Spleen (tissue), 11 donors: Measurements from ENCODE around the gene DOCK4. TPM values are rescaled to one million over a fixed set of nuclear protein-coding genes. Genes with fewer than 3 reads are reported as not detected.

Experiments used
- DNase-seq: peaks from one replicate; pipeline ENCODE4 v3.0.0-alpha.2; 2020
- H3K27ac ChIP-seq, 8 donors: fragments of 200-600 bp; sonication (generic) in 7 of 8; 1 replicate in 4 of 8; 2 replicates in 4 of 8; pipeline versions ENCODE4 v1.5.0 to v1.8.0; 2016 to 2021; ENCODE audit warnings: inconsistent platforms in 4 of 8, mild to moderate bottlenecking in 4 of 8, moderate library complexity in 1 of 8
- H3K27me3 ChIP-seq, 7 donors: fragments of 200-600 bp; sonication (generic) in 6 of 7; replicated peaks in 1 of 7; 1 replicate in 4 of 7; 2 replicates in 3 of 7; pipeline versions ENCODE4 v1.5.0 to v1.8.0; 2016 to 2021; ENCODE audit warnings: inconsistent platforms in 3 of 7, mild to moderate bottlenecking in 1 of 7
- H3K36me3 ChIP-seq, 6 donors: fragments of 200-600 bp; sonication (generic) in 5 of 6; 1 replicate in 4 of 6; 2 replicates in 2 of 6; pipeline versions ENCODE4 v1.5.0 to v1.8.0; 2016 to 2021; ENCODE audit warnings: inconsistent platforms in 2 of 6
- H3K4me1 ChIP-seq, 6 donors: fragments of 200-600 bp; sonication (generic) in 5 of 6; 1 replicate in 3 of 6; 2 replicates in 3 of 6; pipeline versions ENCODE4 v1.5.0 to v1.8.0; 2016 to 2021; ENCODE audit warnings: inconsistent platforms in 3 of 6
- H3K4me3 ChIP-seq, 8 donors: fragments of 200-600 bp; sonication (generic) in 7 of 8; 1 replicate in 4 of 8; 2 replicates in 4 of 8; pipeline versions ENCODE4 v1.5.0 to v1.8.0; 2016 to 2021; ENCODE audit warnings: inconsistent platforms in 4 of 8, mild to moderate bottlenecking in 4 of 8, moderate library complexity in 2 of 8
- H3K9me3 ChIP-seq, 8 donors: fragments of 200-600 bp; sonication (generic) in 7 of 8; 1 replicate in 4 of 8; 2 replicates in 4 of 8; pipeline versions ENCODE4 v1.5.0 to v1.8.0; 2016 to 2021; ENCODE audit warnings: inconsistent platforms in 4 of 8
- POLR2A ChIP-seq, 3 donors: fragments of 450-650 bp; IDR thresholded peaks; one replicate each; pipeline ENCODE4 v1.5.1; 2017; ENCODE audit warnings: antibody characterized with exemption in 3 of 3, mild to moderate bottlenecking in 1 of 3
- POLR2AphosphoS5 ChIP-seq, 3 donors: sonication (generic); formaldehyde crosslinking; IDR thresholded peaks; one replicate each; pipeline ENCODE4 v1.5.1; 2017; ENCODE audit warnings: antibody characterized with exemption in 3 of 3
- WGBS, 5 donors: extraction: QIAGEN DNeasy Blood & Tissue Kit in 3 of 5; methylation state at CpG; one replicate each; pipeline versions ENCODE4 v1.1.5 to v1.1.7; 2013 to 2018; 5-methylcytosine and 5-hydroxymethylcytosine counted together
- intact Hi-C: fragments of 100-400 bp; cut with DNase I; formaldehyde crosslinking; loops from one replicate; pipeline ENCODE4 v1.15.0; 2023; ENCODE audit warnings: low total_unique reads
- polyA plus RNA-seq, 3 donors: library from polyadenylated mRNA; stranded (reverse); fragments of 200-250 nt; gene quantifications; one replicate each; pipeline ENCODE4 v1.2.1, GENCODE V29; 2013
- total RNA-seq, 7 donors: library from RNA; depleted of rRNA in 3 of 7; stranded (reverse); fragments of >200 nt in 3 of 7; fragmentation: NEBNext Ultra II Directional in 4 of 7; extraction: Animal tissue kit (Norgen Biotek cat#: 25700) in 4 of 7; gene quantifications; one replicate each; pipeline versions ENCODE4 v1.1.0 to v1.2.1, GENCODE V29; 2016 to 2021
- TF ChIP-seq, protein P1 (sequence below), 11 experiments: fragments of 200-600 bp in 7 of 11; fragments of 450-650 bp in 4 of 11; sonication (generic) in 4 of 11; IDR thresholded peaks in 8 of 11; conservative IDR thresholded peaks in 3 of 11; 1 replicate in 7 of 11; 2 replicates in 4 of 11; pipeline versions ENCODE4 v1.4.0 to v1.8.0; 2016 to 2021; ENCODE audit warnings: antibody characterized with exemption in 11 of 11, inconsistent platforms in 4 of 11, mild to moderate bottlenecking in 1 of 11
- donor health status: healthy with polysubstance abuse.
- donor health status: DM: no; HTN: no; CAD: no; lungs with moderate emphysema.
- donor health status: DM: no; HTN: no; CAD: no.
- donor health status: Bipolar disorder and iron deficiency.
- donor health status: healthy.
- donor health status: DM: no; HTN: no; CAD: no.
- donor health status: DM: yes; HTN: yes; CAD: no.

The DOCK4 gene
- total and polyA plus RNA-seq, 10 donors: 1.4 to 26.9 (median 14.2) TPM

- no peak for DNase-seq
- no peaks in the 10 kb centered on the region for H3K27me3 ChIP-seq
- peaks cover 0 to 6% (median 0%) of the 10 kb centered on the region in 8 donors for H3K9me3 ChIP-seq
- intact Hi-C loops: no loop called here
- no peak for TF ChIP-seq POLR2A (IDR thresholded peaks at IDR 0.05)
- no peak for TF ChIP-seq POLR2AphosphoS5 (IDR thresholded peaks at IDR 0.05)
- TF ChIP-seq, protein P1, sequence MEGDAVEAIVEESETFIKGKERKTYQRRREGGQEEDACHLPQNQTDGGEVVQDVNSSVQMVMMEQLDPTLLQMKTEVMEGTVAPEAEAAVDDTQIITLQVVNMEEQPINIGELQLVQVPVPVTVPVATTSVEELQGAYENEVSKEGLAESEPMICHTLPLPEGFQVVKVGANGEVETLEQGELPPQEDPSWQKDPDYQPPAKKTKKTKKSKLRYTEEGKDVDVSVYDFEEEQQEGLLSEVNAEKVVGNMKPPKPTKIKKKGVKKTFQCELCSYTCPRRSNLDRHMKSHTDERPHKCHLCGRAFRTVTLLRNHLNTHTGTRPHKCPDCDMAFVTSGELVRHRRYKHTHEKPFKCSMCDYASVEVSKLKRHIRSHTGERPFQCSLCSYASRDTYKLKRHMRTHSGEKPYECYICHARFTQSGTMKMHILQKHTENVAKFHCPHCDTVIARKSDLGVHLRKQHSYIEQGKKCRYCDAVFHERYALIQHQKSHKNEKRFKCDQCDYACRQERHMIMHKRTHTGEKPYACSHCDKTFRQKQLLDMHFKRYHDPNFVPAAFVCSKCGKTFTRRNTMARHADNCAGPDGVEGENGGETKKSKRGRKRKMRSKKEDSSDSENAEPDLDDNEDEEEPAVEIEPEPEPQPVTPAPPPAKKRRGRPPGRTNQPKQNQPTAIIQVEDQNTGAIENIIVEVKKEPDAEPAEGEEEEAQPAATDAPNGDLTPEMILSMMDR (IDR thresholded peaks at IDR 0.05 in 8 of 11, conservative IDR thresholded peaks at IDR 0.05 in 3 of 11): no peak
- H3K4me1 ChIP-seq: no peaks in the 10 kb centered on the region
- no peak overlapping the region for H3K27ac ChIP-seq
- no peak overlapping the region for H3K4me3 ChIP-seq
- H3K36me3 ChIP-seq: no peaks in the 10 kb centered on the region
These were observed 132.7 kb downstream of the DOCK4 start for GRCh38 chr7:112073530-112073929.

- H3K4me3 ChIP-seq: no peak overlapping the region
- no peak for DNase-seq
- H3K27ac ChIP-seq: no peak overlapping the region
- WGBS, 5 donors: 62 to 84% (median 74%) methylated on average over 4 of the region's 4 CpGs
- H3K36me3 ChIP-seq: no peaks in the 10 kb centered on the region
- intact Hi-C loops: no loop called here
- TF ChIP-seq, protein P1 (IDR thresholded peaks at IDR 0.05 in 8 of 11, conservative IDR thresholded peaks at IDR 0.05 in 3 of 11): no peak
- TF ChIP-seq POLR2A (IDR thresholded peaks at IDR 0.05): no peak
- no peak for TF ChIP-seq POLR2AphosphoS5 (IDR thresholded peaks at IDR 0.05)
- no peaks in the 10 kb centered on the region for H3K4me1 ChIP-seq
- no peaks in the 10 kb centered on the region for H3K27me3 ChIP-seq
- peaks cover 0 to 6% (median 0%) of the 10 kb centered on the region in 8 donors for H3K9me3 ChIP-seq
These were observed 133.5 kb downstream of the DOCK4 start for GRCh38 chr7:112072541-112073245.

DNA sequence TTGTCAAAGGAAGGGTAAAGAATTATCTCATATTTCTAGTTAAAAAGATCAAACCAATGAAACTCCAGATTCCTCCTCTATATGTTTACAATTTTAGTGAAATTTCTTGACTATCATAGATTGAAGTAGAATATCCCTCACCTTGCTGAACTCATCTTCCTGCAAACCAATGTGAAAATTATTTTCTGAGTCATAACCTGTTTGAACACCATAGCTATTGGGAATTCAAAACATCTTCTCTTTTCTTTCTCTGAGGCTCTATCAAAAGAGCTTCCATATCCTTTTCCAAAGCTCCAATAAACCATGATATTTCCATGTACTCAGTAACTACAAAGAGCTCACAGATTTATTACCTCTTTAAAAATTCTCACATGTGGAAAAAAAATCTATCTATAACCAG lies 134.3 kb downstream of the DOCK4 start:
- Histone ChIP-seq H3K4me3 (no peak overlapping the region), H3K4me1 (no peaks in the 10 kb centered on the region), H3K27me3 (no peaks in the 10 kb centered on the region), H3K9me3 (peaks cover 0 to 6% (median 0%) of the 10 kb centered on the region in 8 donors), H3K36me3 (no peaks in the 10 kb centered on the region), H3K27ac (no peak overlapping the region)
- no peak for TF ChIP-seq POLR2AphosphoS5 (IDR thresholded peaks at IDR 0.05)
- TF ChIP-seq, protein P1 (IDR thresholded peaks at IDR 0.05 in 8 of 11, conservative IDR thresholded peaks at IDR 0.05 in 3 of 11): no peak
- TF ChIP-seq POLR2A (IDR thresholded peaks at IDR 0.05): no peak
- no peak for DNase-seq
- intact Hi-C loops: no loop called here

- intact Hi-C loops: no loop called here
- 84 to 91% (median 90%) methylated on average over 5 of the region's 5 CpGs for WGBS, 5 donors
These were observed 135.4 kb downstream of the DOCK4 start for GRCh38 chr7:112070674-112071256.

More at GRCh38 chr7:112070674-112071256, 135.4 kb downstream of the DOCK4 start:
- no peak overlapping the region for H3K4me3 ChIP-seq
- TF ChIP-seq, protein P1 (IDR thresholded peaks at IDR 0.05 in 8 of 11, conservative IDR thresholded peaks at IDR 0.05 in 3 of 11): no peak
- TF ChIP-seq POLR2AphosphoS5 (IDR thresholded peaks at IDR 0.05) (no peak), POLR2A (IDR thresholded peaks at IDR 0.05) (no peak)
- no peaks in the 10 kb centered on the region for H3K27me3 ChIP-seq
- peaks cover 0 to 6% (median 0%) of the 10 kb centered on the region in 8 donors for H3K9me3 ChIP-seq
- H3K36me3 ChIP-seq: no peaks in the 10 kb centered on the region
- no peak overlapping the region for H3K27ac ChIP-seq
- H3K4me1 ChIP-seq: no peaks in the 10 kb centered on the region
- DNase-seq: no peak
